ENCODE measurements around the gene NARF.
"Not testable (repeated sequence)": the region's sequence is repeated elsewhere in the genome, so short reads cannot be mapped to it uniquely, and the experiment has no call there.

Gene NARF

GRCh38 chr17:82503728-82504308, 45.3 kb downstream of the NARF start:
- no peak for DNase-seq

DNA sequence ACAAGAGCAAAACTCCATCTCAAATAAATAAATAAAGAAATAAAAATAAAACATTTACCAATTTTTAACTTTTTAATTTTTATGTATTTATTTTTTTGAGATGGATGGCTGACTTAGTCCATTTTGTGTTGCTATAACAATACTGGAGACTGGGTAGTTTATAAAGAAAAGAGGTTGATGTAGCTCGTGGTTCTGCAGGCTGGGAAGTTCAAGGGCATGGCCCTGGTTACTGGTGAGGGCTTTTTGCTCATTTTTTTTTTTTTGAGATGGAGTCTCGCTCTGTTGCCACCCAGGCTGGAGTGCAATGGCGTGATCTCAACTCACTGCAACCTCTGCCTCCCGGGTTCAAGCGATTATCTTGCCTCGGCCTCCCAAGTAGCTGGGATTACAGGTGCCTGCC, 46.8 kb downstream of the NARF start:
- no peak for DNase-seq

DNA sequence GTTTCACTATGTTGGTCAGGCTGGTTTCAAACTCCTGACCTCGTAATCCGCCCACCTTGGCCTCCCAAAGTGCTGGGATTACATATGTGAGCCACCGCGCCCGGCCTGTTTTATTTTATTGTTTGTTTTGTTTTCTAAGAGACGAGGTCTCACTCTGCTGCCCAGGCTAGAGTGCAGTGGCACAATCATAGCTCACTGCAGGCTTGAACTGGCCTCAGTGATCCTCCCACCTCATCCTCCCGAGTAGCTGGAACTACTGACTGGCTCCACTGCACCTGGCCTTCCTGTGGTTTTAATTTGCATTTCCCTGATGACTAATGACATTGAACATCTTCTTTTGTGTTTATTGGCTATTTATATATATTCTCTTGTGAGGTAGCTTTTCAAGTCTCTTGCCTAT, 47.9 kb downstream of the NARF start:
- not testable (repeated sequence) for DNase-seq

- DNase-seq, result no peak
Observed at GRCh38 chr17:82507631-82508175, 49.2 kb downstream of the NARF start.

- DNase-seq, result not testable (repeated sequence)
Observed at GRCh38 chr17:82511642-82512041, 53.1 kb downstream of the NARF start.

- DNase-seq, result not testable (repeated sequence)
Observed at GRCh38 chr17:82513864-82514263, 55.3 kb downstream of the NARF start.

GRCh38 chr17:82517230-82517865, 58.8 kb downstream of the NARF start:
- DNase-seq, result no peak

- DNase-seq, result peak; percentile 94
Observed at GRCh38 chr17:82518826-82519810, 60.6 kb downstream of the NARF start, which contains the start of gene FOXK2. FOXK2 (plus strand) TSS chr17:82519732; CDS start chr17:82519889, 157 bp downstream.

GRCh38 chr17:82519971-82520903, 61.7 kb downstream of the NARF start:
- DNase-seq, result peak; percentile 27

GRCh38 chr17:82524540-82524939, 66.0 kb downstream of the NARF start:
- no peak for DNase-seq

- no peak for DNase-seq
Observed at GRCh38 chr17:82525712-82526111, 67.2 kb downstream of the NARF start.

DNA sequence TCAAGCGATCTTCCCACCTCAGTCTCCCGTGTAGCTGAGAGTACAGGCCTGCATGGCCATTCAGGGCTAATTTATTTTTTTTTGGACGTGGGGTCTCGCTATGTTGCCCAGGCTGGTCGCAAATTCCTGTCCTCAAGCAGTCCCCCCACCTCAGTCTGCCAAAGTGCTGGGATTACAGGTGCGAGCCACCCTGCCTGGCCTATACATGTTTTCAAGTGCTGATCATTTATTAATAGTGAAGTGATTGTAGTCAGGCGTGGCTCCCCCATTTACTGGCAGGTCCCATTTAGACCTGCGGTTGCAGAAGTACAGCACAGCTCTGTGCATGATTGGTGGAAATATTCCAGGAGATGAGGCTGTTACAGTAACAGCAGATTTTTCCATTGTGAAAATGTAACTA, 69.4 kb downstream of the NARF start:
- no peak for DNase-seq

DNA sequence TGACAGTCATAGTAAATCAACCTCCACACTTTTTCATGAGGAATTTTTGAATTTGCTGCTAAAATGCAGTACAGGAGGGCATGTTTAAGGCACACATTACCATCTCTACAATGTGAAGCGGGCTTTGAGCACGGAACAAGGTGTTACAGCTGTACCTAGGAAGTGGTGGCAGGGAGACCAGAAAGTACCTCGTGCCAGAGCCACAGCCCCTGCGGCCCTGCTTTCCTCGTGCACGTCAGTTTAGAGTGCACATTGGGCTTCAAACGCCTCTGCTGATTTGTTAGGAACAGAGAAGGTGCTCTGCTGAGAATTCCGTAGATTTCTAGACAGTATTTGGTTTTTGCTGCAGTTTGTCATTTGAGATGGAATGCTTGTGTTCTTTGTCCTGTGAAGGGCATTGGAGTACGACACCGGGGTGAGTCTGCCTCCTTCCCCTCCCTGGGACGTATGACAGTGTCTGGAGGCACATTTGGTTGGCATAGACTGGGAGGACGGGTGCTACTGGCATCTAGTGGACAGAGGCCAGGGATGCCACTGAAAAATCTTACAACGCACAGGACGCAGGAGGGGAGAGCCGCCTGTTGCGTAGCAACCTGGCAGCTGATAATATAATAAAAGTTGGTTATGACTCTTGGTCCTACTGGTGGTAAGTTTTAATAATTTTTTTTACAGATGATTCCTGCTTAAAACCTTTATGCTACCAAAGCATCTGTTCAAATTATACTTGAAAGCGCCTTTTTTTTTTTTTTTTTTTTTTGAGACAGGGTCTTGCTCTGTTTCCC, 70.1 kb downstream of the NARF start:
- no peak for DNase-seq

GRCh38 chr17:82529914-82530300, 71.4 kb downstream of the NARF start:
- DNase-seq, result no peak

DNA sequence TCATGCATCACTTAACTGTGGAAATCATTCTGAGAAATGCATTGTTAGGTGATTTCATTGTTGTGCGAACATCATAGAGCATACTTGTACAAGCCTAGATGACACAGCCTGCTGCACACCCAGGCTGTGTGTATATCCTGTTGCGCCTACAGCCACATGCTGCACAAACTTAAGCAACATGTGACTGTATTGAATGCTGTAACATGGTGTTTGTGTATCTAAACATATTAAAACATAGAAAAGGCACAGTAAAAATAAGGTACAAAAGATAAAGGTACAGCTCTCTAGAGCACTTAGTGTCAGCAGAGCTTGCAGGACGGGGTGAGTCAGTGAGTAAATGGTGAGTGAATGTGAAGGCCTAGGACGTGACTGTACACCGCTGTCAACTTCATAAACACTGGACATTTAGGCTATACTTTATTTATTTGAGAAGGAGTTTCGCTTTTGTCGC, 72.9 kb downstream of the NARF start:
- no peak for DNase-seq

- DNase-seq, result no peak
Observed at GRCh38 chr17:82534401-82534812, 75.9 kb downstream of the NARF start.

- no peak for DNase-seq
Observed at GRCh38 chr17:82536512-82537201, 78.1 kb downstream of the NARF start.

- not testable (repeated sequence) for DNase-seq
Observed at GRCh38 chr17:82537228-82537627, 78.7 kb downstream of the NARF start.

DNA sequence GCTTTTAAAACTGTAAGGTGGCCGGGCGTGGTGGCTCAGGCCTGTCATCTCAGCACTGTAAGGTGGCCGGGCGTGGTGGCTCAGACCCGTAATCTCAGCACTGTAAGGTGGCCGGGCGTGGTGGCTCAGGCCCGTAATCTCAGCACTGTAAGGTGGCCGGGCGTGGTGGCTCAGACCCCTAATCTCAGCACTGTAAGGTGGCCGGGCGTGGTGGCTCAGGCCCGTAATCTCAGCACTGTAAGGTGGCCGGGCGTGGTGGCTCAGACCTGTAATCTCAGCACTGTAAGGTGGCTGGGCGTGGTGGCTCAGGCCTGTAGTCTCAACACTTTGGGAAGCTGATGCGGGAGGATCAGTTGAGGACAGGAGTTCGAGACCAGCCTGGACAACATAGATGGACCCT, 80.5 kb downstream of the NARF start:
- DNase-seq, result not testable (repeated sequence)

Measured in activated effector memory CD4-positive, alpha-beta T cell treated with Interleukin-2 at 50 U/mL for 16 hours (primary cell).